ENCODE results near the gene STRIT1. TPM values are rescaled to one million over a fixed set of nuclear protein-coding genes. Genes with fewer than 3 reads are reported as not detected.

The STRIT1 gene
- total RNA-seq, 2 experiments from 2014 or later = not detected

DNA sequence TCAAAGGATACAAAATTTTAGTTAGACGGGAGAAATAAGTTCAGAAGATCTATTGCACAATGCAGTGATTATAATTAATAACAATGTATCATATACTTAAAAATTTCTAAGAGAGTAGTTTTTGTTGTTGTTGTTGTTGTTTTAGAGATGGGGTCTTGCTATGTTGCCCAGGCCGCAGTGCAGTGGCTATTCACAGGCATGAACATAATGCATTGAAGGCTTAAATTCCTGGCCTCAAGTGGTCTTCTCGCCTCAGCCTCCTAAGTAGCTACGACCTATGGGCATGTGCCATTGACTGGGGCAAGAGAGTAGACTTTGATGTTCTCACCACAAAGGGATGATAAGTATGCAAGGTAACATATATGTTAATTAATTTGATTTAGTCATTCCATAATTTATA is 7.5 kb downstream of the STRIT1 start:
- no peaks in the 10 kb centered on the region for H3K79me2 ChIP-seq (ENCODE audit: insufficient read depth, low read depth, low read length)
- no TSS peak for BruUV-seq (replicated peaks)
- H4K20me1 ChIP-seq (ENCODE audit: insufficient read depth, low read length) = no peaks in the 10 kb centered on the region
- no peak overlapping the region for H3K4me3 ChIP-seq (ENCODE audit: low read depth, low read length, poor library complexity, severe bottlenecking)
- H3K4me2 ChIP-seq (ENCODE audit: low read length) = no peak overlapping the region
- TF ChIP-seq CTCF (conservative IDR thresholded peaks at IDR 0.05; ENCODE audit: low read length) (no peak), EZH2phosphoT487 (IDR thresholded peaks at IDR 0.05; ENCODE audit: borderline replicate concordance, low read depth, low read length) (no peak)
- H3K27ac ChIP-seq (ENCODE audit: low read depth, low read length, poor library complexity, severe bottlenecking) = no peak overlapping the region
- no peak for DNase-seq (ENCODE audit: low spot score)
- H3K9me3 ChIP-seq (ENCODE audit: low read length) = no peaks in the 10 kb centered on the region
- ChIA-PET CTCF (ENCODE audit: unreplicated experiment) (no interaction called here), POLR2A (interaction anchor here (0.7 to 1.5 kb wide), 4 partner anchors 9 to 224 kb away, joined by 3 to 4 read pairs (median 3); no protein-coding TSS in a partner anchor)
- no peak overlapping the region for H2AFZ ChIP-seq (ENCODE audit: low read length)
- H3K36me3 ChIP-seq (ENCODE audit: insufficient read depth, low read length) = no peaks in the 10 kb centered on the region
- intact Hi-C loops (cut with micrococcal nuclease; ENCODE audit: unreplicated experiment) = no loop called here
- no peaks in the 10 kb centered on the region for H3K9me2 ChIP-seq (ENCODE audit: insufficient read depth, low read length)
- H3K4me1 ChIP-seq (ENCODE audit: insufficient read depth, low read length, poor library complexity, severe bottlenecking) = peaks cover 7% of the 10 kb centered on the region

DNA sequence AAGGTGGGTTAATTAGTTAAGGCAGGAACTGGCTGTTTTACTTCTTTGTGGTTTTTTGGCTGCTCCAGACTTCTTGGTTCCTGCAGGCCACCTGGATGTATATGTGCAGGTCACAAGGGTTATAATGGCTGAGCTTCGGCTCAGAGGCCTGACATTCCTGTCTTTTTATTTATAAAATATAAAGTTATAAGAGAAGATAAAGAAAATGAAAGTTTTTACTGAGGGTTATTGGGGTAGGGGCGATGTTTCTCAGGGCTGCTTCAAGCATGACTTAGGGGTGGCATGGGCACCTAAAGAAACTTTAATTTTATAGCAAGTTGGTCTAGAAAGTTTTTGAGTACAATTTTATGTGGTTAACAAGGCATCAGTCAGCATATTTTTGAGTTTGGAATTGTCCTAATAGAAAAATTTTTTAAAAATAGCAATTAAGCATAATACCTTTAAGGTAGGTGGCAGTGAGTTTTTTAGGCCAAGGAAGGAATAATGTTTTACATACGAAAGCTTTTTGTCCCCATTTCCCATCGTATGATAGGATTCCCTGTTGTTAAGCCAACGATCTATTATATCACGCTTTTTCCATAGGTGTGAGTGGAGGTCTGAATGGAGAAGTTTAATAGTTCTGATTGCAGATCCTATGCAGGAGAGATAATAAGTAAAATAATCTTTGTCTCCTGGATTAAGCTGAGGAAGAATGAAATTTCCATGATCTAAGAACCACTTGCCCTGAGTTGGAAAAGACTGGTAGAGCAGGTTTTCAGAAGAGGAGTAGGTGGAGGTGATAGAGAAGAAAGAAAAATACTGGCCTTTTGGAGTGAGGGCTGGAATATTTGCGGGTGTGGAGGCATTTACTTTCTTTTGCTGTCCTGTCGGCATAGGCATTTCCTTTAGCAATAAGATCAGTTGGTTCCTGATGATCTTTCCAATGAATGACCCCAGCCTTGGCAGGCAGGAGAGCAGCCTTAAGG is 10.1 kb downstream of the STRIT1 start:
- no peak for TF ChIP-seq EZH2phosphoT487 (IDR thresholded peaks at IDR 0.05; ENCODE audit: borderline replicate concordance, low read depth, low read length)
- no peak for TF ChIP-seq CTCF (conservative IDR thresholded peaks at IDR 0.05; ENCODE audit: low read length)
- intact Hi-C loops (cut with micrococcal nuclease; ENCODE audit: unreplicated experiment) = no loop called here
- no peaks in the 10 kb centered on the region for H3K9me3 ChIP-seq (ENCODE audit: low read length)
- no peaks in the 10 kb centered on the region for H3K36me3 ChIP-seq (ENCODE audit: insufficient read depth, low read length)
- H4K20me1 ChIP-seq (ENCODE audit: insufficient read depth, low read length) = no peaks in the 10 kb centered on the region
- H3K4me1 ChIP-seq (ENCODE audit: insufficient read depth, low read length, poor library complexity, severe bottlenecking) = peaks cover 7% of the 10 kb centered on the region
- POLR2A ChIA-PET = no interaction called here
- no peak overlapping the region for H3K27ac ChIP-seq (ENCODE audit: low read depth, low read length, poor library complexity, severe bottlenecking)
- no peak overlapping the region for H3K4me3 ChIP-seq (ENCODE audit: low read depth, low read length, poor library complexity, severe bottlenecking)
- CTCF ChIA-PET (ENCODE audit: unreplicated experiment) = no interaction called here
- no peak overlapping the region for H3K4me2 ChIP-seq (ENCODE audit: low read length)
- peak overlapping the region; percentile 54; the same call in 1 of the 2 replicates for H2AFZ ChIP-seq (ENCODE audit: low read length)
- no peaks in the 10 kb centered on the region for H3K9me2 ChIP-seq (ENCODE audit: insufficient read depth, low read length)
- H3K79me2 ChIP-seq (ENCODE audit: insufficient read depth, low read depth, low read length) = no peaks in the 10 kb centered on the region
- no TSS peak for BruUV-seq (replicated peaks)
- DNase-seq (ENCODE audit: low spot score) = no peak

All from OCI-LY7 (cell line).